Neural progenitor cell (in vitro differentiated cells): ENCODE results near the gene FAAH2. TPM values are rescaled to one million over a fixed set of nuclear protein-coding genes. Genes with fewer than 3 reads are reported as not detected.

Source experiments
- DNase-seq: peaks from one replicate; pipeline ENCODE4 v3.0.0-alpha.2; 2016; ENCODE audit warnings: low spot score
- H2AFZ ChIP-seq: fragments of 200-600 bp; sonication (generic); replicated peaks from 2 replicates; pipeline ENCODE4 v1.6.1; 2016; ENCODE audit warnings: antibody characterized with exemption
- H3F3A ChIP-seq: fragments of 200-600 bp; sonication (generic); 2 replicates; pipeline ENCODE4 v1.6.1; 2016; ENCODE audit warnings: antibody characterized with exemption, low read depth
- H3K27ac ChIP-seq: fragments of 200-600 bp; sonication (generic); 2 replicates; pipeline ENCODE4 v1.5.1; 2016; ENCODE audit warnings: mild to moderate bottlenecking
- H3K27me3 ChIP-seq: fragments of 200-600 bp; sonication (generic); 2 replicates; pipeline ENCODE4 v1.6.1; 2016; ENCODE audit warnings: mild to moderate bottlenecking, moderate library complexity
- H3K36me3 ChIP-seq: fragments of 200-600 bp; sonication (generic); 2 replicates; pipeline ENCODE4 v1.5.1; 2016
- H3K4me1 ChIP-seq: fragments of 200-600 bp; sonication (generic); 2 replicates; pipeline ENCODE4 v1.6.1; 2016; ENCODE audit warnings: mixed run types
- H3K4me2 ChIP-seq: fragments of 200-600 bp; sonication (generic); 2 replicates; pipeline ENCODE4 v1.6.1; 2016
- H3K4me3 ChIP-seq: fragments of 200-600 bp; sonication (generic); 2 replicates; pipeline ENCODE4 v1.5.1; 2016
- H3K79me2 ChIP-seq: fragments of 200-600 bp; sonication (generic); 2 replicates; pipeline ENCODE4 v1.6.1; 2016; ENCODE audit warnings: low read depth
- H3K9ac ChIP-seq: fragments of 200-600 bp; sonication (generic); 2 replicates; pipeline ENCODE4 v1.6.1; 2016
- H3K9me3 ChIP-seq: fragments of 200-600 bp; sonication (generic); 2 replicates; pipeline ENCODE4 v1.5.1; 2016; ENCODE audit warnings: low read depth
- H4K20me1 ChIP-seq: fragments of 200-600 bp; sonication (generic); 2 replicates; pipeline ENCODE4 v1.6.1; 2016; ENCODE audit warnings: low read depth
- H3K27ac Mint-ChIP-seq: 3 replicates; pipeline ENCODE4 v1.8.0; 2021; ENCODE audit warnings: mixed read lengths
- H3K27me3 Mint-ChIP-seq: 2 replicates; pipeline ENCODE4 v1.8.0; 2022; ENCODE audit warnings: low read depth, mild to moderate bottlenecking, inconsistent platforms, moderate library complexity, mixed read lengths; ENCODE audit not compliant: insufficient read depth
- H3K36me3 Mint-ChIP-seq: 3 replicates; pipeline ENCODE4 v1.8.0; 2021; ENCODE audit warnings: mixed read lengths
- H3K4me1 Mint-ChIP-seq: 3 replicates; pipeline ENCODE4 v1.8.0; 2021; ENCODE audit warnings: mixed read lengths
- H3K4me3 Mint-ChIP-seq: 3 replicates; pipeline ENCODE4 v1.8.0; 2021; ENCODE audit warnings: mild to moderate bottlenecking, moderate library complexity, mixed read lengths
- H3K9me3 Mint-ChIP-seq: 3 replicates; pipeline ENCODE4 v1.8.0; 2020; ENCODE audit warnings: mixed read lengths
- EZH2 ChIP-seq: fragments of 200-600 bp; sonication (generic); IDR thresholded peaks from 2 replicates; pipeline ENCODE4 v1.6.1; 2017; ENCODE audit warnings: antibody characterized with exemption, mild to moderate bottlenecking, moderate library complexity
- EZH2phosphoT487 ChIP-seq: fragments of 200-600 bp; sonication (generic); IDR thresholded peaks from 2 replicates; pipeline ENCODE4 v1.6.1; 2017; ENCODE audit warnings: antibody characterized with exemption
- total RNA-seq: library from RNA; depleted of rRNA; stranded (reverse); fragments of >200 nt; gene quantifications from 2 replicates; pipeline ENCODE4 v1.2.3, GENCODE V29; 2015; ENCODE audit warnings: low replicate concordance
- TF ChIP-seq, protein P1 (sequence below): fragments of 200-600 bp; sonication (generic); IDR thresholded peaks from 2 replicates; pipeline ENCODE4 v1.5.1; 2017; ENCODE audit warnings: antibody characterized with exemption, mild to moderate bottlenecking

Gene FAAH2
- total RNA-seq, 1 donor from 2014 or later: 24.6 TPM

DNA sequence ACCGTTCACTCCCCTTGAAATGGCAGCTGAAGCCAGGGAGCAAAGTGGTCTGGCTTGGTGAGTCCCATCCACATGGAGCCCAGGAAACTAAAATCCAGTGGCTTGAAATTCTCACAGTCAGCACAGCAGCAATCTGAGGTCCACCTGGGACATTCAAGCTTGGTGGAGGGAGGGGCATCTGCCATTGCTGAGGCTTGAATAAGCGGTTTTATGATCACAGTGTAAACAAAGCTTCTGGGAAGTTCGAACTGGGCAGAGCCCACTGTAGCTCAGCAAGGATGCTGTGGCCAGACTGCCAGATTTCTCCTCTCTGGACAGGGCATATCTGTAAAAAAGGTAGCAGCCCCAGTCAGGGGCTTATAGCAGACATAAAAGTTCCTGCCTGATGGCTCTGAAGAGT lies 15.5 kb upstream of the FAAH2 start:
- no peak overlapping the region for H2AFZ ChIP-seq
- no peaks in the 10 kb centered on the region for H3F3A ChIP-seq
- no peaks in the 10 kb centered on the region for H3K27me3 ChIP-seq
- H3K36me3 ChIP-seq: no peaks in the 10 kb centered on the region
- Mint-ChIP-seq H3K27ac (no peak overlapping the region), H3K4me1 (no peaks in the 10 kb centered on the region), H3K27me3 (no peaks in the 10 kb centered on the region), H3K4me3 (no peak overlapping the region), H3K9me3 (peaks cover 26% of the 10 kb centered on the region), H3K36me3 (no peaks in the 10 kb centered on the region)
- H3K4me1 ChIP-seq: no peaks in the 10 kb centered on the region
- H3K4me2 ChIP-seq: no peak overlapping the region
- DNase-seq: no peak
- H3K27ac ChIP-seq: no peak overlapping the region
- no peak overlapping the region for H3K4me3 ChIP-seq
- H3K79me2 ChIP-seq: no peaks in the 10 kb centered on the region
- peaks cover 5% of the 10 kb centered on the region for H3K9me3 ChIP-seq
- H3K9ac ChIP-seq: no peak overlapping the region
- TF ChIP-seq, protein P1, sequence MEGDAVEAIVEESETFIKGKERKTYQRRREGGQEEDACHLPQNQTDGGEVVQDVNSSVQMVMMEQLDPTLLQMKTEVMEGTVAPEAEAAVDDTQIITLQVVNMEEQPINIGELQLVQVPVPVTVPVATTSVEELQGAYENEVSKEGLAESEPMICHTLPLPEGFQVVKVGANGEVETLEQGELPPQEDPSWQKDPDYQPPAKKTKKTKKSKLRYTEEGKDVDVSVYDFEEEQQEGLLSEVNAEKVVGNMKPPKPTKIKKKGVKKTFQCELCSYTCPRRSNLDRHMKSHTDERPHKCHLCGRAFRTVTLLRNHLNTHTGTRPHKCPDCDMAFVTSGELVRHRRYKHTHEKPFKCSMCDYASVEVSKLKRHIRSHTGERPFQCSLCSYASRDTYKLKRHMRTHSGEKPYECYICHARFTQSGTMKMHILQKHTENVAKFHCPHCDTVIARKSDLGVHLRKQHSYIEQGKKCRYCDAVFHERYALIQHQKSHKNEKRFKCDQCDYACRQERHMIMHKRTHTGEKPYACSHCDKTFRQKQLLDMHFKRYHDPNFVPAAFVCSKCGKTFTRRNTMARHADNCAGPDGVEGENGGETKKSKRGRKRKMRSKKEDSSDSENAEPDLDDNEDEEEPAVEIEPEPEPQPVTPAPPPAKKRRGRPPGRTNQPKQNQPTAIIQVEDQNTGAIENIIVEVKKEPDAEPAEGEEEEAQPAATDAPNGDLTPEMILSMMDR: no peak
- no peak for TF ChIP-seq EZH2phosphoT487
- no peak for TF ChIP-seq EZH2
- no peaks in the 10 kb centered on the region for H4K20me1 ChIP-seq

DNA sequence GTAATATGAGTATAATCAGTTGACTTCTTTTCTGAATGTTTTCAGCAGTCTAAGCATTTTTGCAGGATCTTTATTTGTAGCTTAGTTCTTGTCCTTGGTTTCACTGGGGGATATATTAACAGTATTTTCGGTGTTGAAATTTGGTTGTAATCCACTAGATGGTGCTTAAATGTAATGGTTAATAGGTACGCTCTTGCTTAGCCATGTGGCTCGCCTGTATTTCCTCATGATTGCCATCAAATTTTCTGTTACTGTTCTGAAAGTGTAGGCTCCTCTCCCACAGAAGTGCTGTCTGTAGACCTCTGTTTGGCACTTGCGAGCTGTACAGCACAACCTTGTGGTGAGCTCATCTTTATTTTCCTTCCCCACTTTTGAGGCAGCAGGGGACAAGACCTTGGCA lies 3.9 kb upstream of the FAAH2 start:
- Mint-ChIP-seq H3K27me3 (no peaks in the 10 kb centered on the region), H3K27ac (no peak overlapping the region), H3K4me1 (no peaks in the 10 kb centered on the region), H3K36me3 (no peaks in the 10 kb centered on the region), H3K4me3 (no peak overlapping the region), H3K9me3 (peaks cover 5% of the 10 kb centered on the region)
- Histone ChIP-seq H2AFZ (no peak overlapping the region), H3K4me1 (peaks cover 5% of the 10 kb centered on the region), H3K27me3 (no peaks in the 10 kb centered on the region), H3K27ac (no peak overlapping the region), H3K4me2 (no peak overlapping the region), H3K4me3 (no peak overlapping the region), H3K36me3 (no peaks in the 10 kb centered on the region), H3K9ac (no peak overlapping the region), H4K20me1 (no peaks in the 10 kb centered on the region), H3F3A (no peaks in the 10 kb centered on the region), H3K9me3 (peaks cover 9% of the 10 kb centered on the region), H3K79me2 (no peaks in the 10 kb centered on the region)
- no peak for DNase-seq
- TF ChIP-seq EZH2phosphoT487 (no peak), EZH2 (no peak)
- TF ChIP-seq, protein P1: no peak

- Histone ChIP-seq H3K27me3 (no peaks in the 10 kb centered on the region), H3K4me2 (no peak overlapping the region), H3K9me3 (no peaks in the 10 kb centered on the region), H3F3A (no peaks in the 10 kb centered on the region), H3K4me3 (no peak overlapping the region), H3K79me2 (no peaks in the 10 kb centered on the region), H4K20me1 (no peaks in the 10 kb centered on the region), H3K36me3 (no peaks in the 10 kb centered on the region), H2AFZ (no peak overlapping the region), H3K27ac (no peak overlapping the region), H3K9ac (no peak overlapping the region), H3K4me1 (peaks cover 8% of the 10 kb centered on the region)
- Mint-ChIP-seq H3K27ac (no peak overlapping the region), H3K9me3 (no peaks in the 10 kb centered on the region), H3K36me3 (no peaks in the 10 kb centered on the region), H3K27me3 (no peaks in the 10 kb centered on the region), H3K4me1 (no peaks in the 10 kb centered on the region), H3K4me3 (no peak overlapping the region)
- DNase-seq: no peak
- TF ChIP-seq, protein P1: no peak
- TF ChIP-seq EZH2phosphoT487 (no peak), EZH2 (no peak)
Measured at GRCh38 chrX:57285001-57285400, 1.5 kb upstream of the FAAH2 start.

DNA sequence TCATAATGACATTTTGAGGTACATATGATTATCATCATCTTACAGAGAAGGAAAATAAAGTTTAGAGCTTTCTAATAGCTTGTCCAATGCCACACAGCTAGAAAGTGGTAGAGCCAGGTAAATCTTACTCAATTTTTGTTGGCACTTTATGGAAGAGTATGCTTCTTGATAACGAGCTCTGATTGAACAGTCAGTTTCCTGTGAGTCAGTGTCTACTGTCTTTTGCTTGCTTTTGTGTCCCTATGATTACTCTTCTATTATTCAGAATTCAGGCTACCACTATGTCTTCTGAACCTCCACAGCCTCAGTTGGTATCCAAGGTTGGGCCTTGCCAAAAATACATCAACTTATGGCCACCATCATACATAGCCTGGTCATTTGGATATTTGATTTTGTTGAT lies 2.6 kb downstream of the FAAH2 start:
- Histone ChIP-seq H3K79me2 (no peaks in the 10 kb centered on the region), H3K27me3 (no peaks in the 10 kb centered on the region), H4K20me1 (no peaks in the 10 kb centered on the region), H2AFZ (no peak overlapping the region), H3K9ac (no peak overlapping the region), H3K9me3 (no peaks in the 10 kb centered on the region), H3K36me3 (peaks cover 1% of the 10 kb centered on the region), H3F3A (no peaks in the 10 kb centered on the region), H3K27ac (no peak overlapping the region), H3K4me3 (no peak overlapping the region), H3K4me1 (peaks cover 8% of the 10 kb centered on the region), H3K4me2 (no peak overlapping the region)
- Mint-ChIP-seq H3K27me3 (no peaks in the 10 kb centered on the region), H3K36me3 (no peaks in the 10 kb centered on the region), H3K9me3 (peaks cover 2% of the 10 kb centered on the region), H3K27ac (no peak overlapping the region), H3K4me3 (no peak overlapping the region), H3K4me1 (no peaks in the 10 kb centered on the region)
- TF ChIP-seq EZH2: no peak
- no peak for TF ChIP-seq EZH2phosphoT487
- TF ChIP-seq, protein P1: no peak
- no peak for DNase-seq
